Measurements from ENCODE around the gene MSRB1. TPM values are rescaled to one million over a fixed set of nuclear protein-coding genes. Genes with fewer than 3 reads are reported as not detected.
A peak's percentile ranks its signal among the peaks of the same experiment; 100 is the strongest.

MSRB1 gene
- polyA plus RNA-seq, 1 donor, result 38.8 TPM

- DNase-seq, result peak in 1 of 2 donors; percentile 56
- peak overlapping the region; percentile 58 for H3K27ac ChIP-seq (ENCODE audit: low read length)
These were observed 42.6 kb upstream of the MSRB1 start for GRCh38 chr16:1985466-1986150.

GRCh38 chr16:1984347-1985225 is 41.6 kb upstream of the MSRB1 start:
- peaks cover 8% of the 10 kb centered on the region for H3K9me3 ChIP-seq (ENCODE audit: control insufficient read depth, low read depth, low read length)
- H3K36me3 ChIP-seq (ENCODE audit: control insufficient read depth, insufficient read depth, low read length), result peaks cover 23% of the 10 kb centered on the region
- H3K27ac ChIP-seq (ENCODE audit: low read length), result peak overlapping the region; percentile 58
- WGBS (ENCODE audit: insufficient coverage, low lambda C conversion rate), result no CpG with 5 or more reads among the region's 58 CpGs
- H3K27me3 ChIP-seq (ENCODE audit: control insufficient read depth, insufficient read depth, low read length), result peaks cover 51% of the 10 kb centered on the region
- peak overlapping the region; percentile 60 for H3K4me3 ChIP-seq (ENCODE audit: low read length)
- peak; percentile 55 to 74 for DNase-seq
- H3K4me1 ChIP-seq (ENCODE audit: control insufficient read depth, insufficient read depth, low read length), result peaks cover 60% of the 10 kb centered on the region

More at GRCh38 chr16:1985466-1986150, 42.6 kb upstream of the MSRB1 start:
- peak overlapping the region; percentile 60 for H3K4me3 ChIP-seq (ENCODE audit: low read length)
- H3K27me3 ChIP-seq (ENCODE audit: control insufficient read depth, insufficient read depth, low read length), result peaks cover 46% of the 10 kb centered on the region
- peaks cover 7% of the 10 kb centered on the region for H3K9me3 ChIP-seq (ENCODE audit: control insufficient read depth, low read depth, low read length)
- peaks cover 23% of the 10 kb centered on the region for H3K36me3 ChIP-seq (ENCODE audit: control insufficient read depth, insufficient read depth, low read length)
- no CpG with 5 or more reads among the region's 14 CpGs for WGBS (ENCODE audit: insufficient coverage, low lambda C conversion rate)
- peaks cover 55% of the 10 kb centered on the region for H3K4me1 ChIP-seq (ENCODE audit: control insufficient read depth, insufficient read depth, low read length)

GRCh38 chr16:1983544-1984346 is 40.7 kb upstream of the MSRB1 start, which contains the start of gene GFER:
Gene GFER (plus strand): TSS chr16:1984193. CDS start chr16:1984219, 26 bp downstream.
- peaks cover 48% of the 10 kb centered on the region for H3K27me3 ChIP-seq (ENCODE audit: control insufficient read depth, insufficient read depth, low read length)
- no CpG with 5 or more reads among the region's 109 CpGs for WGBS (ENCODE audit: insufficient coverage, low lambda C conversion rate)
- H3K27ac ChIP-seq (ENCODE audit: low read length), result peak within 1 kb of the TSS; percentile 64
- peaks cover 23% of the 10 kb centered on the region for H3K36me3 ChIP-seq (ENCODE audit: control insufficient read depth, insufficient read depth, low read length)
- peak; percentile 89 to 94 for DNase-seq
- peaks cover 8% of the 10 kb centered on the region for H3K9me3 ChIP-seq (ENCODE audit: control insufficient read depth, low read depth, low read length)
- peaks cover 59% of the 10 kb centered on the region for H3K4me1 ChIP-seq (ENCODE audit: control insufficient read depth, insufficient read depth, low read length)
- H3K4me3 ChIP-seq (ENCODE audit: low read length), result peak within 1 kb of the TSS; percentile 60

GRCh38 chr16:1982991-1983543 is 40.1 kb upstream of the MSRB1 start:
- Histone ChIP-seq H3K27ac (ENCODE audit: low read length) (no peak overlapping the region), H3K27me3 (ENCODE audit: control insufficient read depth, insufficient read depth, low read length) (peaks cover 45% of the 10 kb centered on the region), H3K4me3 (ENCODE audit: low read length) (peak overlapping the region; percentile 17), H3K36me3 (ENCODE audit: control insufficient read depth, insufficient read depth, low read length) (peaks cover 27% of the 10 kb centered on the region), H3K4me1 (ENCODE audit: control insufficient read depth, insufficient read depth, low read length) (peaks cover 63% of the 10 kb centered on the region), H3K9me3 (ENCODE audit: control insufficient read depth, low read depth, low read length) (peaks cover 9% of the 10 kb centered on the region)
- DNase-seq, result no peak
- 60% methylated on average over 3 of the region's 19 CpGs for WGBS (ENCODE audit: insufficient coverage, low lambda C conversion rate)

GRCh38 chr16:1982013-1982433 is 39.0 kb upstream of the MSRB1 start:
- Histone ChIP-seq H3K36me3 (ENCODE audit: control insufficient read depth, insufficient read depth, low read length) (peaks cover 33% of the 10 kb centered on the region), H3K4me3 (ENCODE audit: low read length) (no peak overlapping the region), H3K27ac (ENCODE audit: low read length) (no peak overlapping the region), H3K4me1 (ENCODE audit: control insufficient read depth, insufficient read depth, low read length) (peaks cover 63% of the 10 kb centered on the region), H3K9me3 (ENCODE audit: control insufficient read depth, low read depth, low read length) (peaks cover 12% of the 10 kb centered on the region), H3K27me3 (ENCODE audit: control insufficient read depth, insufficient read depth, low read length) (peaks cover 45% of the 10 kb centered on the region)
- no CpG with 5 or more reads among the region's 5 CpGs for WGBS (ENCODE audit: insufficient coverage, low lambda C conversion rate)
- DNase-seq, result peak in 1 of 2 donors; percentile 29

GRCh38 chr16:1981398-1981836 is 38.4 kb upstream of the MSRB1 start, which contains the start of gene NOXO1:
Gene NOXO1 (minus strand): TSS chr16:1981469. CDS start chr16:1981179, 290 bp downstream.
- H3K36me3 ChIP-seq (ENCODE audit: control insufficient read depth, insufficient read depth, low read length), result peaks cover 33% of the 10 kb centered on the region
- no CpG with 5 or more reads among the region's 6 CpGs for WGBS (ENCODE audit: insufficient coverage, low lambda C conversion rate)
- peaks cover 45% of the 10 kb centered on the region for H3K27me3 ChIP-seq (ENCODE audit: control insufficient read depth, insufficient read depth, low read length)
- DNase-seq, result peak in 1 of 2 donors; percentile 58
- no peak within 1 kb of the TSS for H3K27ac ChIP-seq (ENCODE audit: low read length)
- no peak within 1 kb of the TSS for H3K4me3 ChIP-seq (ENCODE audit: low read length)
- peaks cover 63% of the 10 kb centered on the region for H3K4me1 ChIP-seq (ENCODE audit: control insufficient read depth, insufficient read depth, low read length)
- peaks cover 12% of the 10 kb centered on the region for H3K9me3 ChIP-seq (ENCODE audit: control insufficient read depth, low read depth, low read length)

GRCh38 chr16:1980770-1981087 is 37.7 kb upstream of the MSRB1 start:
- peaks cover 56% of the 10 kb centered on the region for H3K4me1 ChIP-seq (ENCODE audit: control insufficient read depth, insufficient read depth, low read length)
- WGBS (ENCODE audit: insufficient coverage, low lambda C conversion rate), result no CpG with 5 or more reads among the region's 16 CpGs
- no peak overlapping the region for H3K27ac ChIP-seq (ENCODE audit: low read length)
- peaks cover 12% of the 10 kb centered on the region for H3K9me3 ChIP-seq (ENCODE audit: control insufficient read depth, low read depth, low read length)
- H3K27me3 ChIP-seq (ENCODE audit: control insufficient read depth, insufficient read depth, low read length), result peaks cover 45% of the 10 kb centered on the region
- H3K36me3 ChIP-seq (ENCODE audit: control insufficient read depth, insufficient read depth, low read length), result peaks cover 33% of the 10 kb centered on the region
- DNase-seq, result no peak
- H3K4me3 ChIP-seq (ENCODE audit: low read length), result no peak overlapping the region

GRCh38 chr16:1980030-1980769 is 37.2 kb upstream of the MSRB1 start:
- Histone ChIP-seq H3K4me1 (ENCODE audit: control insufficient read depth, insufficient read depth, low read length) (peaks cover 50% of the 10 kb centered on the region), H3K9me3 (ENCODE audit: control insufficient read depth, low read depth, low read length) (peaks cover 12% of the 10 kb centered on the region), H3K27ac (ENCODE audit: low read length) (no peak overlapping the region), H3K36me3 (ENCODE audit: control insufficient read depth, insufficient read depth, low read length) (peaks cover 33% of the 10 kb centered on the region), H3K27me3 (ENCODE audit: control insufficient read depth, insufficient read depth, low read length) (peaks cover 45% of the 10 kb centered on the region), H3K4me3 (ENCODE audit: low read length) (peak overlapping the region; percentile 26)
- DNase-seq, result peak in 1 of 2 donors; percentile 48
- no CpG with 5 or more reads among the region's 53 CpGs for WGBS (ENCODE audit: insufficient coverage, low lambda C conversion rate)

- H3K36me3 ChIP-seq (ENCODE audit: control insufficient read depth, insufficient read depth, low read length), result peaks cover 39% of the 10 kb centered on the region
- H3K9me3 ChIP-seq (ENCODE audit: control insufficient read depth, low read depth, low read length), result peaks cover 12% of the 10 kb centered on the region
- H3K4me3 ChIP-seq (ENCODE audit: low read length), result peak overlapping the region; percentile 26
- WGBS (ENCODE audit: insufficient coverage, low lambda C conversion rate), result no CpG with 5 or more reads among the region's 70 CpGs
- peak overlapping the region; percentile 4 for H3K27ac ChIP-seq (ENCODE audit: low read length)
- DNase-seq, result peak; percentile 85 to 91
- H3K4me1 ChIP-seq (ENCODE audit: control insufficient read depth, insufficient read depth, low read length), result peaks cover 46% of the 10 kb centered on the region
- H3K27me3 ChIP-seq (ENCODE audit: control insufficient read depth, insufficient read depth, low read length), result peaks cover 45% of the 10 kb centered on the region
These were observed 36.5 kb upstream of the MSRB1 start for GRCh38 chr16:1979271-1980029.

Measured in large intestine (tissue), 3 donors.